UCSD-AML1 (cell line): Measurements from ENCODE around the gene XXYLT1.

ENCODE experiments used
- DNase-seq: peaks from one replicate; lab custom pipeline; 2025; ENCODE audit not compliant: unreplicated experiment; lab: John Stamatoyannopoulos, UW

Gene XXYLT1

DNA sequence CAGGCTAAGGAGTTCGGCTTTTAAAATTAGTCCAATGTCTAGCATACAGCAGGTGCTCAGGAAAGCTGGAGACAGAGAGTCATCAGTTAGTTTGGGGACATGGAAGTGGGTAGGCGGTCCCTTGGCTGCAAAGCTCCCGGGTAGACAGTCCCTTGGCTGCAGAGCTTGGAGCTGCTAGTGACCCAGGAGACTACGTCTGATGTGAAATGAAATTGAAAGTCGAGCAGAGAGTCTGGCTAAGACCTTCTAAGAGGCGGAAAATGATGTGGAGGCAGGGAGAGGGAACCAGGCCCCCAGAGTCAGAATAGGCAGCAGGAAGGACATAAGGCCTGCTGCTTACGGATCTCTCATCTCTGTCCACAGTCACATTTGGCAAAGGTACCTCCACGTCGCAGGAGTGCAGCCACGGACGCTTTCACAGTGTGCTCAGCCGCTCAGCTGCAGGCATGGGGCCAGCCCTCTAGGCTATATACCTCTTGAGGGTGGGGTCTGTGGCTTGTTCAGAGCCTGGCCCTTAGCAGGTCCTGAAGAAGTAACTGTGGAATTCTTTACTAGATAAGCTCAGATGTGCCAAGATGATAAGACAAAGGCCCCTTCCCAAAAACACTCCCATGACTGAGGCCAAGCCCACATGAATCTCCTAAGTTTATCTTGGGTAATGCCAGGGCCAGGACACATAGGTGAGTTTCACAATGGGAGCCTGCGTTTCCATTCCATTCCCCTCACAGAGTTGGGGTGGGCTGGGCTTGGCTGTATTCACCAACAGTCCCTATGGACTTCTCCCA, 131.7 kb downstream of the XXYLT1 start:
- DNase-seq: no peak

DNA sequence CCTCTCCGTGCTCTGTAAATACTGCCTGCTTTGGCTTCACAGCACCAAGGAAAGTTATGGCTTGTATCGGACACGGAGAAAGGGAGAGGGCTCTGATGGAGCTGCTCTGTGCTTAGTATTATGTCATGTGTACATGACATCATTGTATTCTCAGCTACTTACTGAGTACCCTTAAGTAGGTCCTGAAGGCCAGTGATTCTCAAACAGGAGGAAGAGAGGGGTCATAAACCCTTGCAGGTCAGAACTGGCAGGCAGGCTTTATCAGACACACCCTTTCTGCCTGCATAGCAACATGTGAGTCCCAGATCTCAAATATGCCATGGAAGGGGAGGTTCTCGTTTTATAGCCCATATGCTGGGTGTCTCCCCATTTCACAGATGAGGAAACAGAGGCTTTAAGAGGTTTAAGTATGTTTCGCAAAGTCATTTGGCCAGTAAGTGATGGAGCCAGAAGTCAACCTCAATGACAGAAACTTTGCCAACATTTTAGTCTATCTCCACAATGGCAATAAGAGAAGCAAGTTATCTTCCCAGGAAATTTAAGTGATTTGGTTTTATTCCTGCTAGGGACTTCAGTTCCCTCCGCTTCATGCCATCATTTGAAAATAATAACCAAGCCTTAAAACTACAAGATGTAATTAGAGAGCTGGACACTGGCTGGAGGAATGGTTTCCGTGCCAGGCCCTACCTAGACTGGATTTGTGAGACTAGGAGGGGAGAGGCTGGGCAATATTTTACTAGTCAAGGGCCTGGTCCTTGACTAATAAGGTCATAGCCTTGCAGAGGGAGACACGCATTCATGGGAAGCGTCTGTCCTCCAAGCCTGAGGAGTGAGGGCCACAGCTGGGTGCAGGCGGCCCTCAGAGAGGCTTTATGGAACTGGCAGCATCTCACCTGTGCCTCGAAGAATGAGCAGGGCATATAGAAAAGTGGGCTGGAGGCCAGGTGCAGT, 133.0 kb downstream of the XXYLT1 start:
- no peak for DNase-seq

GRCh38 chr3:195135917-195136316, 135.0 kb downstream of the XXYLT1 start:
- no peak for DNase-seq

DNA sequence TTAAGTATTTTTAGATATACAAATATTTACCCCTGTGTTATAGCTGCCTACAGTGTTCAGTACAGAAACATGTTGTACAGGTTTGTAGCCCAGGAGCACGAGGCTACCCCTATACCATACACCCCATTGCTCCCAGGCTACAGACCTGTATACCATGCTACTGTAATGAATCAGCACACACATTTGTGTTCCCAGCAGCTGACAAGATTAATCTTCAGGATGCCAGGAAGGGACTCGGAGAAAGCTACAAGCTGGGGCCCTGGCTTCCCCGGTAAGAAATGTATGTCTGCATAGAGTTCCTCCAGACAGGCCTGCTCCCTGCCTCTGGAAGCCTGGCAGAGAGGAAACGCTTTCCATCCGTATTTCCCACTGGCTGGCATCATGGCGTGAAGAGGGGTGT, 136.5 kb downstream of the XXYLT1 start:
- no peak for DNase-seq

GRCh38 chr3:195133462-195133861, 137.5 kb downstream of the XXYLT1 start:
- no peak for DNase-seq

- DNase-seq: no peak
Observed at GRCh38 chr3:195133013-195133412, 137.9 kb downstream of the XXYLT1 start.

- DNase-seq: no peak
Observed at GRCh38 chr3:195131176-195131575, 139.8 kb downstream of the XXYLT1 start.

- DNase-seq: no peak
Observed at GRCh38 chr3:195129644-195130492, 141.1 kb downstream of the XXYLT1 start.

DNA sequence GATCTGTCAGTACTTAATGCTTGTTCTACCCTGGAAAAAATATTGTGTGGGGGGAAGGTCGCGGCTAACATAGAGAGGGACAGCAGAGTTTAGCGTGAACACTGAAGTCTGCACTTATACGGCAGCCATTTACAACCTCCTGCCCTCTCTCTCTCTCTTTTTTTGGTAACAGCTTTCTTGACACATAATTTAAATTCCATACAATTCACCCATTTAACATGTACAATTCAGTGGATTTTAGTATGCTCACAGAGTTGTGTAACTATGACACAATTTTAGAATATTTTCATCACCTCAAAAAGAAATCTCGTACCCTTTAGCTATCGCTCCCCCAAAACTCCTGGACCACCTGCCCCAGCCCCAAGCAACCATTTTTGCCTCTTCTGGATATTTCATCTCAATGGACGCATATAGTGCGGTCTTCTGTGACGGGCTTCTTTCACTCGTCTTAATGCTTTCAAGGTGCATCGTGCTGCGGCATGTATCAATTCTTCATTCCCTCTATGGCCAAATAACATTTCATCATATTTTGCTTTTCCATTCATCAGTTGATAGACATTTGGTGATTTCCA, 141.8 kb downstream of the XXYLT1 start:
- DNase-seq: no peak

DNA sequence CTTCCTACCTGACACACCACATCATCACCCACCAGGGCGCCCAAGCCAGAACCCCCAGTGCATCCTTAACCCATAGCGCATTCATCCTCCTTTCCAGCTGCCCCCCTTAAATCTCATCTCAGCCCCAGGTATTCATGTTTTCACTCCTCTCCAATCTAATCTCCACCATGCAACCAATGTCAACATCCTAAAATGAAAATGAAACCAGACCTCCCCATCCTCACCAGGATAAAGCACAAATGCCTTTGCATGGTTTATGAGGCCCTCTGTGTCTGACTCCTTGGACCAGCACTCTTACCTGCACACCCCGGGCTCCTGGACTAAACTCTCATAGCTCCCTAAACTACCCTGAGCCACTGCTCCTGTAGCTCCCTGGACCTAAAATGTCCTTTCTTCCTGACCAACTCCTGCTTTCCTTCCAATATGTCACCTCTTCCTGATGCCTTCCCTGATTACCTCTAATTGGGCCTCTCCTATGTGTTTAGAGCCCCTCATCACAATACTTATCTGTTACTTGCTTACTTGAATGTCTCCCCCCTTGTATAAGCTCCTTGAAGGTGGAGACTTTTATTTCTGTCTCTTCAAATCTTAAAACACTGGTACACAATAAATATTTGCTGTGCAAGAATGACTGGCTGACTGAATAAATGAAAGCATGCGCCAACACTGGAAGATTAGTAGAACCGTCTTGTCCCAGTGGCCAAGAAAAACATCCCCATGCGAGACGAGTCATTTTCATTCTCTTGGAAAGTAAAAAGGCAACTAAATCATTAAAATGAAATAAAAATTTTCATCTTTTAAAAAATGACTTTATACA, 142.5 kb downstream of the XXYLT1 start:
- no peak for DNase-seq

- no peak for DNase-seq
Observed at GRCh38 chr3:195126056-195126605, 144.8 kb downstream of the XXYLT1 start.

DNA sequence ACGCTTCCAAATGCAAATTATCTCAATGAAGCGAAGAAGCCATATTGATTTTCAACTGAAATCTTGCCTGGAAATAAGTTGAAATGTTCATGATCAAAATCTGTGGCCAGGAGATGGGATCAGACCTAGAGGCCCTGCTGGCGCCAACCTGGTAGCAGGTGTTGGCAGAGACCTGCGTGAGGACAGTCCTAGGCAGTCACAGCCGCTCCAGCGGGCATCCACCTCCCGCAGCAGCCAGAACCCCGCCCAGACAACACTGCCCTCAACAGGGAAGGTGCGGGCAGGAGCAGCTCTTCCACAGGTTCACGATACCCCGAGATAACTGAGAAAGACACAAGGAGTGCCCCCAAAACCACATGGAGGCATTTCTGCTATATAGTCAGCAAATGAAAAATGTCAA, 145.3 kb downstream of the XXYLT1 start:
- no peak for DNase-seq

- no peak for DNase-seq
Observed at GRCh38 chr3:195124378-195124992, 146.5 kb downstream of the XXYLT1 start.

- no peak for DNase-seq
Observed at GRCh38 chr3:195123281-195123691, 147.7 kb downstream of the XXYLT1 start.

DNA sequence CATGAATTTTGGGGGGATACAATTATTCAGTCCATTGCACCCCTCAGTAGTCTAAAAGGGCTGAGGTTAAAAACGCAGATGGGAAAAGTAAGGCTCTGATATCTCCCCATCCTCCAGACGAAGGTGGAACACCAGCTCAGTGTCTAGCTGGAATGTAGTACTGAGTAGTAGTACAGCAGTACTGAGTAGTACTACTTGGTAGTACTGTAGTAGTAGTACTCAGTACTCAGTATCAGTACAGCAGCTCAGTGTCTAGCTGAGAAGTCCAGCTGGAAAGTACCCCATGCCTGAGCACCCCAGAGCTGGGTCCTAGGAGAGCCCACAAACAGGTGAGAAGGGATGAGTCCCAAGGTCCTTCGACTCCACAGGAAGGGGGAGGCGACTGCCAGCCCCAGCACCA, 148.7 kb downstream of the XXYLT1 start:
- DNase-seq: no peak

GRCh38 chr3:195120267-195120601, 150.7 kb downstream of the XXYLT1 start:
- no peak for DNase-seq

- DNase-seq: no peak
Observed at GRCh38 chr3:195119461-195120266, 151.3 kb downstream of the XXYLT1 start.

DNA sequence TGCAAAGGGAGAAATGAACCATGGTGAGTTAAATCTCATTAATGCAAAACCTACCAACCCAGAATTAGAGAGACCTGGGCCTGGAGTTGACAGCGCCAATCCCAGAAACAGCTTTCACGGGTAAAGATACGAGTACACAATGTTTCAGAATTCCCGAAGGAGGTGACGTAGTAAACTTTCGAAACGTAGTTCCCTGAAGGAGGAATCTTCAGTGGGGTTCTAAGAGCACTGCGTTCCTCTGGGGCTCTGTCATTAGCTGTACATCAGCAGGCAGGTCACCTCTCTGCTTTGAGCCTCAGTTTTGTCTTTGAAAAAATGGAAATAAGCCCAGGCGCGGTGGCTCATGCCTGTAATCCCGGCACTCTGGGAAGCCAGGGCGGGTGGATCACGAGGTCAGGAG, 152.3 kb downstream of the XXYLT1 start:
- DNase-seq: no peak
